ENCODE data around the gene TRIM17. TPM values are rescaled to one million over a fixed set of nuclear protein-coding genes. Genes with fewer than 3 reads are reported as not detected.

TRIM17 gene
- total RNA-seq, 4 donors from 2014 or later: not detected

DNA sequence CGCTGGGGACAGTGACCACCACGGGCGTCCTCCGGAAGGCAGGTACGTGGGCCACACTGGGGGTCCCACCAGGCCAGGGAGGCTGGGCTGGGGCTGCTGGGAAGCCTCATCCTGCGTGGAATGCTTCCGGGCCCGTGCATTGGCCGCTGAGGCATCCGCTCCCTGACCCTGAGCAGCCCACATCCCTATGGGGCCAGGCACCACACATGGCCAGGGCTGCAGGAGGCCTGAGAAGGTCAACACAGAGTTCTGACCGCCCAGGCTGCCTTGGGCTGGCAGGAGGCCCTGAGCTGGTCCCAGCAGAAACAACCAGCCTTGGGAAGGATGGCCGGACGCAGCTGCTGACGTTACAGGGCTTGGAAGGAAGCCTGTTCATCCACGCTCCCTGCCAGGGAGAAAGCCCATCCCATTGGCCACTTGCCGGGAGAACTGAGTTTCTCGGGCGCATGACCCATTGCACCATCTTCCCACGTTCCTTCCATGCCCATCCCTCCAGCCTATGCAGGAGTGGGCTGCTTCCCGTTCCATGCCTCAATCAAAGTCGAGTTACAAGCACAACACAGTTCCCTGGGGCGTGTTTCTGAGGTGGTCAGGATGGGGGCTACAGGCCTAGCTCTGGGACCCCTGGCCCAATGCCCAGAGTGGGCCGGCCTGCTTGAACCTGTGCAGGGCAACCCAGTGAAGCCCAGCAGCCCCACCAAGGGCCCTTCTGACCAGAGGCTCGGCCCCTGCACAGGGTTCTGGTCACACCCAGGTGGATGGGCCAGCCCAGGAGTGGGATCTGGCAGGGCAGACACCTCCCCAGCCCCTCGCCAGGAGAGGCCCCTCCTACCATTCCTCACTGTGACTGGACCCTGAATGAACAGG lies 41.7 kb downstream of the TRIM17 start:
- ATAC-seq (peak; percentile 67 to 79), DNase-seq (peak; percentile 89 to 97)
- TF ChIP-seq CTCF (IDR thresholded peaks at IDR 0.05 in 4 of 5, conservative IDR thresholded peaks at IDR 0.05 in 1 of 5) (no peak), POLR2A (IDR thresholded peaks at IDR 0.05) (peak in 1 of 2 donors; percentile 8)
- intact Hi-C loops (cut with DNase I; ENCODE audit: low total_unique reads): no loop called here
- no peak overlapping the region for H3K4me3 ChIP-seq
- no peaks in the 10 kb centered on the region for H3K27me3 ChIP-seq
- in situ Hi-C loops (cut with MboI; ENCODE audit: low sequenced_read_pairs in 4 of 4): no loop called here
- peaks cover 18 to 50% of the 10 kb centered on the region in 2 donors for H3K4me1 ChIP-seq
- peaks cover 0 to 74% of the 10 kb centered on the region in 2 donors for H3K36me3 ChIP-seq
- no peaks in the 10 kb centered on the region for H3K9me3 ChIP-seq
- H3K27ac ChIP-seq: peak overlapping the region; percentile 82 to 92 (median 86)

DNA sequence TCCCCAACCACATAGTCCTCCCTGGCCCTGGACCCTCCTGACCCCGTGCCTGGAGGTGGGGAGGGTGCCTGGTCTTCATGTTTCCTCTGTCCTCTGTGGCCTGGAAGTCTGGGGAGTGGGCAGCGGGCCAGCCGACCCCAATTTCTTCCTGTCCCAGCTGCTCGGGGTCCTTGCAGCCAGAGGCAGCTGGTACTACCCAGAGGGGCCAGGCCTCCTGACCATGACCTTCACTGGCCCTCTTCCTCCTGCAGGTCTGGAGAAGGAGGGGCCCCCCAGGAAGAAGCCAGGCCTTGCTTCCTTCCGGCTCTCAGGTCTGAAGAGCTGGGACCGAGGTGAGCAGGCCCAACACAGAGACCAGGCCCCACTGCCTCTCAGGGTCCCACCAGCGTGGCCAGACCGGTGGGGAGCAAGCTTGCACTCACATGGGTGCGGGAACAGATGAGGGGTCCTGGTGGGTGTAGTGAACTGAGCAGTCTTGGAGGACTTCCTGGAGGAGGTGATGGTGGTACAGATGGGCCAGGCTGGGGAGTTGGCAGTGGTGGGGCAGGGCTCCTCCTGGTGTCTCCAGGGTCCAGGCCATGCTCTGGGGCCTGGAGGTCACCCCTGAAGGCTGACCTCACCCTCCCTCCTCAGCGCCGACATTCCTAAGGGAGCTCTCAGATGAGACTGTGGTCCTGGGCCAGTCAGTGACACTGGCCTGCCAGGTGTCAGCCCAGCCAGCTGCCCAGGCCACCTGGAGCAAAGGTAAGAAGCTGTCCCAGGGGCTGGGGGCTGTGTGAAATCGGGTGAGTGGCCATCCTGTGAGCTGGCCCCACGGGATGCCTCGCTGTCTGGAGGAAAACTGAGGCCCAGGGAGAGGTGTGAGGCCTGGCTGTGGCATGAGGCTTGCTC lies 42.7 kb downstream of the TRIM17 start:
- no peaks in the 10 kb centered on the region for H3K27me3 ChIP-seq
- DNase-seq: peak in 1 of 2 donors; percentile 43
- in situ Hi-C loops (cut with MboI; ENCODE audit: low sequenced_read_pairs in 4 of 4) (no loop called here), intact Hi-C loops (cut with DNase I; ENCODE audit: low total_unique reads) (no loop called here)
- peak overlapping the region; percentile 82 to 92 (median 86) for H3K27ac ChIP-seq
- TF ChIP-seq CTCF (IDR thresholded peaks at IDR 0.05 in 4 of 5, conservative IDR thresholded peaks at IDR 0.05 in 1 of 5) (no peak), POLR2A (IDR thresholded peaks at IDR 0.05) (no peak)
- H3K4me1 ChIP-seq: peaks cover 22 to 61% of the 10 kb centered on the region in 2 donors
- H3K4me3 ChIP-seq: no peak overlapping the region
- peaks cover 0 to 76% of the 10 kb centered on the region in 2 donors for H3K36me3 ChIP-seq
- ATAC-seq: no peak
- H3K9me3 ChIP-seq: no peaks in the 10 kb centered on the region

DNA sequence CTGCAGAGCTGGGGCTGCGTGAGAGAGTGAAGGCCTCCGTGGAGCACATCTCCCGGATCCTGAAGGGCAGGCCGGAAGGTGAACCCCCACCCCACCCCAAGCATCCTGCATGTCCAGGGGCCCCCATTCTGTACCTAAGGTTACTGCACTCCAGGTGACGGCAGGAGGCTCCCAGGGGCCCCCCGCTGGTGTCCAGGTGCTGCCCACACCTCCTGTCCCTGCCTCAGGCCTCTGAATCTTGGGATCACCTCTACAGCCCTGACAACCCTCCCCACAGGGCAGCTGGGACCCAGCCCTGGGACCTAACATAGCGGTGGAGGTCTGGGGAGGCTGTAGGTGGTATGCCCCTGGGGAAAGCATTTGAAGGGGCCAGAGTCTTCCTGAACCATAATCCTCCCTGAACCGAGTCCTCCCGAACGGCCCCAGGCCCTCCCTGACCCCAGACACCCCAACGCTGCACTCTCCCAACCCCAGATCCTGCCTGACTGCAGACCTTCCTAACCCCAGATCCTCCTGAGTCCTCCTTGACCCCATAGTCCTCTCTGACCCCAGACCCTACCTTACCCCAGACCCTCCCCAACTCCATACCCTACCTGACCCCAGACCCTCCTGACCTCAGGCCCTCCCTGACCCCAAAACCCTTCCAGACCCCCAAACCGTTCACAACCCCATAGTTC lies 43.5 kb downstream of the TRIM17 start:
- peak overlapping the region; percentile 82 to 92 (median 86) for H3K27ac ChIP-seq
- DNase-seq (no peak), ATAC-seq (no peak)
- H3K4me3 ChIP-seq: no peak overlapping the region
- in situ Hi-C loops (cut with MboI; ENCODE audit: low sequenced_read_pairs in 4 of 4): no loop called here
- no peaks in the 10 kb centered on the region for H3K27me3 ChIP-seq
- TF ChIP-seq CTCF (IDR thresholded peaks at IDR 0.05 in 4 of 5, conservative IDR thresholded peaks at IDR 0.05 in 1 of 5) (no peak), POLR2A (IDR thresholded peaks at IDR 0.05) (no peak)
- intact Hi-C loops (cut with DNase I; ENCODE audit: low total_unique reads): no loop called here
- H3K36me3 ChIP-seq: peaks cover 0 to 78% of the 10 kb centered on the region in 2 donors
- H3K9me3 ChIP-seq: no peaks in the 10 kb centered on the region
- H3K4me1 ChIP-seq: peaks cover 26 to 68% of the 10 kb centered on the region in 2 donors

DNA sequence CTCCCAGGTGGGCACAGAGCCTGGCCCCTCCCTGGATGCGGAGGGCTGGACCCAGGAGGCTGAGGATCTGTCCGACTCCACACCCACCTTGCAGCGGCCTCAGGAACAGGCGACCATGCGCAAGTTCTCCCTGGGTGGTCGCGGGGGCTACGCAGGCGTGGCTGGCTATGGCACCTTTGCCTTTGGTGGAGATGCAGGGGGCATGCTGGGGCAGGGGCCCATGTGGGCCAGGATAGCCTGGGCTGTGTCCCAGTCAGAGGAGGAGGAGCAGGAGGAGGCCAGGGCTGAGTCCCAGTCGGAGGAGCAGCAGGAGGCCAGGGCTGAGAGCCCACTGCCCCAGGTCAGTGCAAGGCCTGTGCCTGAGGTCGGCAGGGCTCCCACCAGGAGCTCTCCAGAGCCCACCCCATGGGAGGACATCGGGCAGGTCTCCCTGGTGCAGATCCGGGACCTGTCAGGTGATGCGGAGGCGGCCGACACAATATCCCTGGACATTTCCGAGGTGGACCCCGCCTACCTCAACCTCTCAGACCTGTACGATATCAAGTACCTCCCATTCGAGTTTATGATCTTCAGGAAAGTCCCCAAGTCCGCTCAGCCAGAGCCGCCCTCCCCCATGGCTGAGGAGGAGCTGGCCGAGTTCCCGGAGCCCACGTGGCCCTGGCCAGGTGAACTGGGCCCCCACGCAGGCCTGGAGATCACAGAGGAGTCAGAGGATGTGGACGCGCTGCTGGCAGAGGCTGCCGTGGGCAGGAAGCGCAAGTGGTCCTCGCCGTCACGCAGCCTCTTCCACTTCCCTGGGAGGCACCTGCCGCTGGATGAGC lies 44.3 kb downstream of the TRIM17 start:
- Histone ChIP-seq H3K9me3 (no peaks in the 10 kb centered on the region), H3K27ac (peak overlapping the region; percentile 82 to 92 (median 86)), H3K4me1 (peaks cover 26 to 73% of the 10 kb centered on the region in 2 donors), H3K36me3 (peaks cover 0 to 72% of the 10 kb centered on the region in 2 donors), H3K4me3 (no peak overlapping the region), H3K27me3 (no peaks in the 10 kb centered on the region)
- ATAC-seq (peak in 1 of 2 donors; percentile 1), DNase-seq (peak in 1 of 2 donors; percentile 64)
- intact Hi-C loops (cut with DNase I; ENCODE audit: low total_unique reads): no loop called here
- no peak for TF ChIP-seq POLR2A (IDR thresholded peaks at IDR 0.05)
- TF ChIP-seq CTCF (IDR thresholded peaks at IDR 0.05 in 4 of 5, conservative IDR thresholded peaks at IDR 0.05 in 1 of 5): no peak
- in situ Hi-C loops (cut with MboI; ENCODE audit: low sequenced_read_pairs in 4 of 4): no loop called here
